Osteoblast (primary cell): ENCODE measurements around the gene SNCG. TPM values are rescaled to one million over a fixed set of nuclear protein-coding genes. Genes with fewer than 3 reads are reported as not detected.
A peak's percentile ranks its signal among the peaks of the same experiment; 100 is the strongest.

Experiments
- DNase-seq: peaks from one replicate; pipeline ENCODE4 v3.0.0; 2011; ENCODE audit warnings: low spot score, mixed read lengths; ENCODE audit not compliant: insufficient read length; ENCODE audit errors: missing footprints
- H2AFZ ChIP-seq: 2 replicates; pipeline ENCODE4 v1.6.0; 2011; ENCODE audit warnings: mild to moderate bottlenecking, low read length
- H3K27ac ChIP-seq: 2 replicates; pipeline ENCODE4 v1.5.1; 2011; ENCODE audit warnings: mild to moderate bottlenecking, low read depth, low read length, moderate library complexity
- H3K27me3 ChIP-seq: 2 replicates; pipeline ENCODE4 v1.6.0; 2012; ENCODE audit warnings: mild to moderate bottlenecking, control low read depth, inconsistent platforms, low read length, moderate library complexity; ENCODE audit not compliant: insufficient read depth
- H3K36me3 ChIP-seq: 2 replicates; pipeline ENCODE4 v1.5.1; 2011; ENCODE audit warnings: mild to moderate bottlenecking, low read length, control low read depth, moderate library complexity; ENCODE audit not compliant: insufficient read depth
- H3K4me1 ChIP-seq: 2 replicates; pipeline ENCODE4 v1.5.1; 2011; ENCODE audit warnings: mild to moderate bottlenecking, low read length, control low read depth, moderate library complexity; ENCODE audit not compliant: insufficient read depth
- H3K4me2 ChIP-seq: 2 replicates; pipeline ENCODE4 v1.6.0; 2011; ENCODE audit warnings: mild to moderate bottlenecking, low read length; ENCODE audit not compliant: insufficient read depth
- H3K4me3 ChIP-seq: fragments of 200-600 bp; sonication (generic); 3 replicates; pipeline ENCODE4 v1.5.1; 2012; ENCODE audit warnings: mild to moderate bottlenecking, low read length, inconsistent platforms; ENCODE audit not compliant: insufficient read depth
- H3K79me2 ChIP-seq: 2 replicates; pipeline ENCODE4 v1.6.0; 2012; ENCODE audit warnings: mild to moderate bottlenecking, low read length, control low read depth, inconsistent platforms; ENCODE audit not compliant: insufficient read depth
- H3K9me3 ChIP-seq: 2 replicates; pipeline ENCODE4 v1.5.1; 2011; ENCODE audit warnings: low read depth, low read length, control low read depth
- H4K20me1 ChIP-seq: 2 replicates; pipeline ENCODE4 v1.6.0; 2012; ENCODE audit warnings: mild to moderate bottlenecking, low read length, control low read depth; ENCODE audit not compliant: insufficient read depth
- CTCF ChIP-seq: IDR thresholded peaks from 2 replicates; pipeline ENCODE4 v1.5.1; 2011; ENCODE audit warnings: mild to moderate bottlenecking, low read depth, low read length, moderate library complexity; ENCODE audit errors: extremely low read depth
- total RNA-seq: library from RNA; depleted of rRNA; stranded (reverse); fragments of >200 nt; gene quantifications from 2 replicates; pipeline ENCODE4 v1.2.3, GENCODE V29; 2012

Gene SNCG
- total RNA-seq, 1 donor, result 0.36 TPM

- no peak overlapping the region for H2AFZ ChIP-seq
- no peaks in the 10 kb centered on the region for H3K27me3 ChIP-seq
- H3K4me2 ChIP-seq, result no peak overlapping the region
- no peaks in the 10 kb centered on the region for H3K36me3 ChIP-seq
- no peaks in the 10 kb centered on the region for H3K79me2 ChIP-seq
- no peaks in the 10 kb centered on the region for H3K9me3 ChIP-seq
- no peak overlapping the region for H3K27ac ChIP-seq
- TF ChIP-seq CTCF, result no peak
- H3K4me1 ChIP-seq, result peaks cover 20% of the 10 kb centered on the region
- H3K4me3 ChIP-seq, result no peak overlapping the region
- H4K20me1 ChIP-seq, result no peaks in the 10 kb centered on the region
- DNase-seq, result peak; percentile 79
Measured at GRCh38 chr10:86956848-86957448, 1.5 kb upstream of the SNCG start.

GRCh38 chr10:86957471-86958115, 806 bp upstream of the SNCG start, which contains the start of gene MMRN2:
MMRN2 (minus strand) TSS chr10:86957615; CDS start chr10:86957541, 74 bp downstream.
- Histone ChIP-seq H2AFZ (peak within 1 kb of the TSS; percentile 68), H3K36me3 (no peaks in the 10 kb centered on the region), H3K4me3 (no peak within 1 kb of the TSS), H3K9me3 (no peaks in the 10 kb centered on the region), H3K4me2 (peak within 1 kb of the TSS; percentile 5), H3K27me3 (no peaks in the 10 kb centered on the region), H3K79me2 (no peaks in the 10 kb centered on the region), H3K4me1 (peaks cover 20% of the 10 kb centered on the region), H3K27ac (no peak within 1 kb of the TSS), H4K20me1 (no peaks in the 10 kb centered on the region)
- no peak for TF ChIP-seq CTCF
- peak; percentile 83 for DNase-seq

DNA sequence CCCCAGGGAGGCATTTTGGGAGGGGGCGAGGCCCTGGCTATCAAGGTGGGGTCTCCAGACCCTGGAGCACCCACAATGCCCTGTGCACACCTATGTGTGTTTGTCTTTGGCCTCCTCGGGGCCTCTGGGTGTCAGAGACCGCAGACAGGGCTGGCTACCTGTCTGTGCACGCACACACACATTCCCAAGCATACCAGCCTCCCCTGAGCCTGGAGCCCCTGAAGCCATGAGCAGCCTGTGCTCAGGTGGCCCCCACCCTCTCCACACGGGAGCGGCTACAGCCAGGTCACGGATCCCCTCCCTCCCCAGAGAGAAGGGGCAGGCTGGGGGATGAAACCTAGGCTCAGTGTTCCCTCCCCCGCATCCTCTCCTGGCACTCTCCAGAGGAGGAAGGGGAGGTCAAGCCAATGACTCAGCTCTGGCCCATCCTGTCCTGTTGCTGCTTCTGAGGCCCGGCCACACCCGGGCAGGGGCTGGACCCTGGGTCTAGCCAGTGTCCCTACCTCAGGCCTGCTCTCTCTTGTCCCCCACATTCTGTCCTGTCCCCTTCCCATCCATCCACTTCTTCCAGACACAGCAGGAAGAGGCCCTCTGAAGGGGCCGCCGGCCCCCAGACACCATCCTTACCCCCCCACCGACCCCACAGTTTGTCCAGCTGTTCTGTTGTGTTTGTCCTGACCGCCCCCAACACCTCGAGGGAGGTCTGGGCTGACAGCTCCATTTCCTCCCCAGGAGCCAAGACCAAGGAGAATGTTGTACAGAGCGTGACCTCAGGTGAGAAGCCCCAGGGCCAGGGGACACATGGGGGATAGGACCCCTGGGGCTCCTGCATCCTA, 720 bp downstream of the SNCG start:
- H3K27me3 ChIP-seq, result no peaks in the 10 kb centered on the region
- no peaks in the 10 kb centered on the region for H3K9me3 ChIP-seq
- H3K4me1 ChIP-seq, result peaks cover 18% of the 10 kb centered on the region
- peak; percentile 97 for DNase-seq
- H3K27ac ChIP-seq, result no peak overlapping the region
- no peaks in the 10 kb centered on the region for H3K79me2 ChIP-seq
- no peak for TF ChIP-seq CTCF
- no peaks in the 10 kb centered on the region for H3K36me3 ChIP-seq
- H3K4me3 ChIP-seq, result no peak overlapping the region
- H2AFZ ChIP-seq, result peak overlapping the region; percentile 68
- peak overlapping the region; percentile 5 for H3K4me2 ChIP-seq
- H4K20me1 ChIP-seq, result no peaks in the 10 kb centered on the region

DNA sequence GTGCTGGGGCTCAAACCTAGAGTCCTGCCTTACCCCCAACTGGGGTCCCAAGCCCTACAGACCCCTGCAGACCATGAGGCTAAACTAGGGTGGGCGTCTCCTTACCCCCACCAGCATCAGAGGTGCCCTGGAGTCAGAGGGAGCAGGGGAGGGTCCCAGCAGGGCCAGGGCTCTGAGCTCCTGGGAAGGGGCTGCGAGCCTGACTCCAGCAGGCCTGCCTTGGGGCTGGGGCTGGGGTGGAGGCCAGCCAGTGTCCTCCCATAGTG, 1.3 kb downstream of the SNCG start:
- no peak for TF ChIP-seq CTCF
- Histone ChIP-seq H3K27ac (no peak overlapping the region), H3K27me3 (no peaks in the 10 kb centered on the region), H3K79me2 (no peaks in the 10 kb centered on the region), H4K20me1 (no peaks in the 10 kb centered on the region), H2AFZ (no peak overlapping the region), H3K36me3 (no peaks in the 10 kb centered on the region), H3K9me3 (no peaks in the 10 kb centered on the region), H3K4me1 (peaks cover 14% of the 10 kb centered on the region), H3K4me3 (no peak overlapping the region), H3K4me2 (no peak overlapping the region)
- no peak for DNase-seq
